HepG2 (cell line): Measurements from ENCODE around the gene RFXAP. TPM values are rescaled to one million over a fixed set of nuclear protein-coding genes. Genes with fewer than 3 reads are reported as not detected.

Source experiments
- ATRX ChIP-seq: sonication (generic); formaldehyde crosslinking; IDR thresholded peaks from 2 replicates; pipeline ENCODE4 v1.4.0; 2020; ENCODE audit warnings: missing genetic modification reagents, borderline replicate concordance
- CENPX ChIP-seq: sonication (generic); formaldehyde crosslinking; IDR thresholded peaks from 2 replicates; pipeline ENCODE4 v1.9.0; 2021; ENCODE audit warnings: mild to moderate bottlenecking, missing genetic modification reagents, moderate library complexity
- FLYWCH1 ChIP-seq: sonication (generic); formaldehyde crosslinking; IDR thresholded peaks from 2 replicates; pipeline ENCODE4 v1.8.1; 2023; ENCODE audit warnings: mild to moderate bottlenecking, missing genetic modification reagents
- MEF2D ChIP-seq: sonication (generic); formaldehyde crosslinking; IDR thresholded peaks from 2 replicates; pipeline ENCODE4 v1.5.1; 2020; ENCODE audit warnings: mild to moderate bottlenecking, missing genetic modification reagents
- RAD51 ChIP-seq: fragments of 450-650 bp; IDR thresholded peaks from 2 replicates; pipeline ENCODE4 v1.6.1; 2016; ENCODE audit warnings: borderline replicate concordance
- SMC3 ChIP-seq: IDR thresholded peaks from 2 replicates; pipeline ENCODE4 v1.6.1; 2011; ENCODE audit warnings: low read length, improper control_type of control experiment
- STAG1 ChIP-seq: sonication (generic); formaldehyde crosslinking; IDR thresholded peaks from 2 replicates; pipeline ENCODE4 v1.4.0; 2020; ENCODE audit warnings: missing genetic modification reagents
- TEAD3 ChIP-seq: optimal IDR thresholded peaks from 2 replicates; pipeline ENCODE3; 2016; ENCODE audit warnings: borderline replicate concordance
- THRA ChIP-seq: sonication (generic); formaldehyde crosslinking; IDR thresholded peaks from 2 replicates; pipeline ENCODE4 v1.4.0; 2020; ENCODE audit warnings: missing genetic modification reagents, borderline replicate concordance
- TRAFD1 ChIP-seq: sonication (generic); formaldehyde crosslinking; IDR thresholded peaks from 2 replicates; pipeline ENCODE4 v1.5.1; 2020; ENCODE audit warnings: missing genetic modification reagents, mild to moderate bottlenecking, borderline replicate concordance
- ZFP1 ChIP-seq: IDR thresholded peaks from 2 replicates; pipeline ENCODE4 v1.6.1; 2016
- ZNF263 ChIP-seq: sonication (generic); formaldehyde crosslinking; IDR thresholded peaks from 2 replicates; pipeline ENCODE4 v1.4.0; 2020; ENCODE audit warnings: missing genetic modification reagents
- ZNF331 ChIP-seq: sonication (generic); formaldehyde crosslinking; IDR thresholded peaks from 2 replicates; pipeline ENCODE4 v1.4.0; 2020; ENCODE audit warnings: missing genetic modification reagents
- ZNF333 ChIP-seq: sonication (generic); formaldehyde crosslinking; IDR thresholded peaks from 2 replicates; pipeline ENCODE4 v1.4.0; 2020; ENCODE audit warnings: mild to moderate bottlenecking, missing genetic modification reagents, borderline replicate concordance
- ZNF34 ChIP-seq: sonication (generic); formaldehyde crosslinking; IDR thresholded peaks from 2 replicates; pipeline ENCODE4 v1.4.0; 2020; ENCODE audit warnings: mild to moderate bottlenecking, missing genetic modification reagents, borderline replicate concordance
- ZNF615 ChIP-seq: sonication (generic); formaldehyde crosslinking; IDR thresholded peaks from 2 replicates; pipeline ENCODE4 v1.5.0; 2020; ENCODE audit warnings: mild to moderate bottlenecking, missing genetic modification reagents, borderline replicate concordance
- polyA plus RNA-seq, 8 experiments: library from polyadenylated mRNA; depleted of rRNA in 3 of 8; stranded (reverse) in 7 of 8; unstranded in 1 of 8; fragments of >200 nt; fragmentation: Illumina TruSeq in 4 of 8; extraction: Trizol in 4 of 8; gene quantifications; 2 replicates each; pipeline versions ENCODE4 v1.2.1 to v1.2.3, GENCODE V29; 2011 to 2016; ENCODE audit warnings: low read depth in 4 of 8, missing spikeins in 1 of 8, mixed read lengths in 1 of 8; ENCODE audit not compliant: insufficient read depth in 1 of 8
- total RNA-seq, 5 experiments: library from RNA; depleted of rRNA; stranded (reverse); fragments of >200 nt; fragmentation: Illumina TruSeq; extraction: Trizol; gene quantifications; 2 replicates each; pipeline ENCODE4 v1.2.3, GENCODE V29; 2016; ENCODE audit warnings: low read depth in 1 of 5
- TF ChIP-seq, protein P1 (sequence below): sonication (generic); formaldehyde crosslinking; IDR thresholded peaks from one replicate; pipeline ENCODE4 v1.5.1; 2020; ENCODE audit warnings: mild to moderate bottlenecking, missing genetic modification reagents; ENCODE audit errors: not compliant biosample characterization
- TF ChIP-seq, protein P2 (sequence below), 2 experiments: sonication (generic) in 1 of 2; formaldehyde crosslinking in 1 of 2; IDR thresholded peaks; 2 replicates each; pipeline versions ENCODE4 v1.4.0 to v1.6.1; 2018 to 2020; ENCODE audit warnings: missing genetic modification reagents in 2 of 2, borderline replicate concordance in 1 of 2, low read depth in 1 of 2, mild to moderate bottlenecking in 1 of 2, missing biosample characterization in 1 of 2

The RFXAP gene
- total and polyA plus RNA-seq, 2 of the 13 experiments (the other 11 are each of a cell fraction or from before 2014, with no cell fraction given) = 1.8 to 7.9 TPM

DNA sequence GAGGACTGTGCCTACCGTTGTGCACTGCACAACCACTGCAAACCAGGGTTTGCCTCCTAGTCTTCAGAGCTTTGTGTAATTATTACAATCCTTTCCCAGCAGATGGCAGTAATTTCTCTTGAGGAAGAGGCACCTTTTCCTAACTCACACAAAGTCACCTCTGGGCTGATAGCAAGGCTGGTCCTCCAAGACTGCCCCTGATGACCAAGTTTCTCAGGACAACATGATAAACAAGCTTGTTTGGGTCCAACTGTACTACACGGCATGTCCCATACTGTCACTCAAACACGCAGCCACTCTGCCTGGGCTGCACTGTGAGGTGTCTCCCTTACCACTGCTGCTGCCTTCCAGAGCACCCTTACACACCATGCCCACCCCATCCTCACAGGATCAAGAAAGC, 39.3 kb downstream of the RFXAP start (continued):
- TF ChIP-seq, protein P1, sequence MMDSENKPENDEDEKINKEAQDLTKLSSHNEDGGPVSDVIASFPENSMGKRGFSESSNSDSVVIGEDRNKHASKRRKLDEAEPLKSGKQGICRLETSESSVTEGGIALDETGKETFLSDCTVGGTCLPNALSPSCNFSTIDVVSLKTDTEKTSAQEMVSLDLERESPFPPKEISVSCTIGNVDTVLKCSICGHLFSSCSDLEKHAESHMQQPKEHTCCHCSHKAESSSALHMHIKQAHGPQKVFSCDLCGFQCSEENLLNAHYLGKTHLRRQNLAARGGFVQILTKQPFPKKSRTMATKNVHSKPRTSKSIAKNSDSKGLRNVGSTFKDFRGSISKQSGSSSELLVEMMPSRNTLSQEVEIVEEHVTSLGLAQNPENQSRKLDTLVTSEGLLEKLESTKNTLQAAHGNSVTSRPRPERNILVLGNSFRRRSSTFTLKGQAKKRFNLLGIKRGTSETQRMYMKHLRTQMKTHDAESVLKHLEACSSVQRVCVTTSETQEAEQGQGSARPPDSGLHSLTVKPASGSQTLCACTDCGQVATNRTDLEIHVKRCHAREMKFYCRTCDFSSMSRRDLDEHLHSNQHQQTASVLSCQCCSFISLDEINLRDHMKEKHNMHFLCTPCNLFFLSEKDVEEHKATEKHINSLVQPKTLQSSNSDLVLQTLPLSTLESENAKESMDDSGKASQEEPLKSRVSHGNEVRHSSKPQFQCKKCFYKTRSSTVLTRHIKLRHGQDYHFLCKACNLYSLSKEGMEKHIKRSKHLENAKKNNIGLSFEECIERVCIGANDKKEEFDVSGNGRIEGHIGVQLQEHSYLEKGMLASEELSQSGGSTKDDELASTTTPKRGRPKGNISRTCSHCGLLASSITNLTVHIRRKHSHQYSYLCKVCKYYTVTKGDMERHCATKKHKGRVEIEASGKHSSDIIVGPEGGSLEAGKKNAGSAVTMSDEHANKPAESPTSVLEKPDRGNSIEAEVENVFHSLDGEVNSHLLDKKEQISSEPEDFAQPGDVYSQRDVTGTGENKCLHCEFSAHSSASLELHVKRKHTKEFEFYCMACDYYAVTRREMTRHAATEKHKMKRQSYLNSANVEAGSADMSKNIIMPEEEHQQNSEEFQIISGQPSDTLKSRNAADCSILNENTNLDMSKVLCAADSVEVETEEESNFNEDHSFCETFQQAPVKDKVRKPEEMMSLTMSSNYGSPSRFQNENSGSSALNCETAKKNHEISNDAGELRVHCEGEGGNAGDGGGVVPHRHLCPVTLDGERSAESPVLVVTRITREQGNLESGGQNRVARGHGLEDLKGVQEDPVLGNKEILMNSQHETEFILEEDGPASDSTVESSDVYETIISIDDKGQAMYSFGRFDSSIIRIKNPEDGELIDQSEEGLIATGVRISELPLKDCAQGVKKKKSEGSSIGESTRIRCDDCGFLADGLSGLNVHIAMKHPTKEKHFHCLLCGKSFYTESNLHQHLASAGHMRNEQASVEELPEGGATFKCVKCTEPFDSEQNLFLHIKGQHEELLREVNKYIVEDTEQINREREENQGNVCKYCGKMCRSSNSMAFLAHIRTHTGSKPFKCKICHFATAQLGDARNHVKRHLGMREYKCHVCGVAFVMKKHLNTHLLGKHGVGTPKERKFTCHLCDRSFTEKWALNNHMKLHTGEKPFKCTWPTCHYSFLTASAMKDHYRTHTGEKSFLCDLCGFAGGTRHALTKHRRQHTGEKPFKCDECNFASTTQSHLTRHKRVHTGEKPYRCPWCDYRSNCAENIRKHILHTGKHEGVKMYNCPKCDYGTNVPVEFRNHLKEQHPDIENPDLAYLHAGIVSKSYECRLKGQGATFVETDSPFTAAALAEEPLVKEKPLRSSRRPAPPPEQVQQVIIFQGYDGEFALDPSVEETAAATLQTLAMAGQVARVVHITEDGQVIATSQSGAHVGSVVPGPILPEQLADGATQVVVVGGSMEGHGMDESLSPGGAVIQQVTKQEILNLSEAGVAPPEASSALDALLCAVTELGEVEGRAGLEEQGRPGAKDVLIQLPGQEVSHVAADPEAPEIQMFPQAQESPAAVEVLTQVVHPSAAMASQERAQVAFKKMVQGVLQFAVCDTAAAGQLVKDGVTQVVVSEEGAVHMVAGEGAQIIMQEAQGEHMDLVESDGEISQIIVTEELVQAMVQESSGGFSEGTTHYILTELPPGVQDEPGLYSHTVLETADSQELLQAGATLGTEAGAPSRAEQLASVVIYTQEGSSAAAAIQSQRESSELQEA (CRISPR knock-in tag) = no peak
- TF ChIP-seq ATRX (CRISPR knock-in tag) (no peak), ZFP1 (no peak), FLYWCH1 (CRISPR knock-in tag) (no peak), ZNF34 (CRISPR knock-in tag) (no peak), RAD51 (no peak), TEAD3 (CRISPR knock-in tag) (no peak), TRAFD1 (no peak), SMC3 (peak; percentile 92), ZNF331 (peak; percentile 34; the same call in 1 of the 2 replicates), STAG1 (CRISPR knock-in tag) (peak; percentile 83), ZNF333 (CRISPR knock-in tag) (no peak), ZNF615 (no peak), THRA (CRISPR knock-in tag) (peak; percentile 36; the same call in 1 of the 2 replicates), ZNF263 (no peak), MEF2D (no peak), CENPX (CRISPR knock-in tag) (no peak)
- TF ChIP-seq, protein P2, sequence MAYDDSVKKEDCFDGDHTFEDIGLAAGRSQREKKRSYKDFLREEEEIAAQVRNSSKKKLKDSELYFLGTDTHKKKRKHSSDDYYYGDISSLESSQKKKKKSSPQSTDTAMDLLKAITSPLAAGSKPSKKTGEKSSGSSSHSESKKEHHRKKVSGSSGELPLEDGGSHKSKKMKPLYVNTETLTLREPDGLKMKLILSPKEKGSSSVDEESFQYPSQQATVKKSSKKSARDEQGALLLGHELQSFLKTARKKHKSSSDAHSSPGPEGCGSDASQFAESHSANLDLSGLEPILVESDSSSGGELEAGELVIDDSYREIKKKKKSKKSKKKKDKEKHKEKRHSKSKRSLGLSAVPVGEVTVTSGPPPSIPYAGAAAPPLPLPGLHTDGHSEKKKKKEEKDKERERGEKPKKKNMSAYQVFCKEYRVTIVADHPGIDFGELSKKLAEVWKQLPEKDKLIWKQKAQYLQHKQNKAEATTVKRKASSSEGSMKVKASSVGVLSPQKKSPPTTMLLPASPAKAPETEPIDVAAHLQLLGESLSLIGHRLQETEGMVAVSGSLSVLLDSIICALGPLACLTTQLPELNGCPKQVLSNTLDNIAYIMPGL (CRISPR knock-in tag; IDR thresholded peaks at IDR 0.05; ENCODE audit: borderline replicate concordance in 1 of 2, low read depth in 1 of 2) = 0 out of 4 replicates have a peak, but pooled peaks of 1 of the 2 experiments have one; percentile 18
